ENCODE measurements around the gene AUTS2. TPM values are rescaled to one million over a fixed set of nuclear protein-coding genes. Genes with fewer than 3 reads are reported as not detected.

The AUTS2 gene
- total RNA-seq, 2 experiments from 2014 or later, result 15.2 to 16.3 TPM

- no peaks in the 10 kb centered on the region for H3K4me1 Mint-ChIP-seq (ENCODE audit: low read depth)
- H3K27ac Mint-ChIP-seq, result no peak overlapping the region
- DNase-seq, result no peak
- CTCF ChIA-PET, result no interaction called here
- ATAC-seq, result no peak
- H3K36me3 Mint-ChIP-seq (ENCODE audit: low read depth), result no peaks in the 10 kb centered on the region
- no peak overlapping the region for H3K4me3 Mint-ChIP-seq
- peaks cover 7% of the 10 kb centered on the region for H3K27me3 Mint-ChIP-seq (ENCODE audit: low read depth)
- H3K9me3 Mint-ChIP-seq (ENCODE audit: insufficient read depth), result no peaks in the 10 kb centered on the region
- POLR2A ChIA-PET, result no interaction called here
These were observed 946.9 kb downstream of the AUTS2 start for GRCh38 chr7:70545214-70545613.

- DNase-seq (no peak), ATAC-seq (no peak)
- Mint-ChIP-seq H3K27ac (no peak overlapping the region), H3K4me1 (ENCODE audit: low read depth) (no peaks in the 10 kb centered on the region), H3K4me3 (no peak overlapping the region), H3K36me3 (ENCODE audit: low read depth) (no peaks in the 10 kb centered on the region), H3K27me3 (ENCODE audit: low read depth) (peaks cover 7% of the 10 kb centered on the region), H3K9me3 (ENCODE audit: insufficient read depth) (no peaks in the 10 kb centered on the region)
- ChIA-PET POLR2A (no interaction called here), CTCF (no interaction called here)
These were observed 953.9 kb downstream of the AUTS2 start for GRCh38 chr7:70552141-70552540.

GRCh38 chr7:70553364-70553763 lies 955.1 kb downstream of the AUTS2 start:
- no peaks in the 10 kb centered on the region for H3K9me3 Mint-ChIP-seq (ENCODE audit: insufficient read depth)
- H3K4me3 Mint-ChIP-seq, result no peak overlapping the region
- ChIA-PET POLR2A (no interaction called here), CTCF (no interaction called here)
- no peak overlapping the region for H3K27ac Mint-ChIP-seq
- no peak for ATAC-seq
- H3K36me3 Mint-ChIP-seq (ENCODE audit: low read depth), result no peaks in the 10 kb centered on the region
- no peak for DNase-seq
- H3K4me1 Mint-ChIP-seq (ENCODE audit: low read depth), result no peaks in the 10 kb centered on the region
- peaks cover 4% of the 10 kb centered on the region for H3K27me3 Mint-ChIP-seq (ENCODE audit: low read depth)

- H3K27ac Mint-ChIP-seq, result no peak overlapping the region
- no peak overlapping the region for H3K4me3 Mint-ChIP-seq
- no peaks in the 10 kb centered on the region for H3K36me3 Mint-ChIP-seq (ENCODE audit: low read depth)
- no peak for DNase-seq
- no peaks in the 10 kb centered on the region for H3K4me1 Mint-ChIP-seq (ENCODE audit: low read depth)
- CTCF ChIA-PET, result no interaction called here
- no peak for ATAC-seq
- no peaks in the 10 kb centered on the region for H3K9me3 Mint-ChIP-seq (ENCODE audit: insufficient read depth)
- POLR2A ChIA-PET, result no interaction called here
- no peaks in the 10 kb centered on the region for H3K27me3 Mint-ChIP-seq (ENCODE audit: low read depth)
These were observed 956.4 kb downstream of the AUTS2 start for GRCh38 chr7:70554646-70555045.

- DNase-seq (no peak), ATAC-seq (no peak)
- Mint-ChIP-seq H3K9me3 (ENCODE audit: insufficient read depth) (no peaks in the 10 kb centered on the region), H3K27ac (no peak overlapping the region), H3K36me3 (ENCODE audit: low read depth) (no peaks in the 10 kb centered on the region), H3K4me3 (no peak overlapping the region), H3K4me1 (ENCODE audit: low read depth) (no peaks in the 10 kb centered on the region), H3K27me3 (ENCODE audit: low read depth) (no peaks in the 10 kb centered on the region)
- POLR2A ChIA-PET, result no interaction called here
- CTCF ChIA-PET, result no interaction called here
These were observed 958.5 kb downstream of the AUTS2 start for GRCh38 chr7:70556761-70557160.

- H3K9me3 Mint-ChIP-seq (ENCODE audit: insufficient read depth), result no peaks in the 10 kb centered on the region
- no peaks in the 10 kb centered on the region for H3K4me1 Mint-ChIP-seq (ENCODE audit: low read depth)
- no peaks in the 10 kb centered on the region for H3K27me3 Mint-ChIP-seq (ENCODE audit: low read depth)
- ChIA-PET CTCF (no interaction called here), POLR2A (no interaction called here)
- H3K27ac Mint-ChIP-seq, result no peak overlapping the region
- H3K4me3 Mint-ChIP-seq, result no peak overlapping the region
- DNase-seq, result no peak
- no peak for ATAC-seq
- H3K36me3 Mint-ChIP-seq (ENCODE audit: low read depth), result no peaks in the 10 kb centered on the region
These were observed 959.1 kb downstream of the AUTS2 start for GRCh38 chr7:70557338-70557737.

GRCh38 chr7:70559815-70560214 lies 961.5 kb downstream of the AUTS2 start:
- no peak overlapping the region for H3K4me3 Mint-ChIP-seq
- DNase-seq (no peak), ATAC-seq (no peak)
- H3K9me3 Mint-ChIP-seq (ENCODE audit: insufficient read depth), result no peaks in the 10 kb centered on the region
- ChIA-PET CTCF (no interaction called here), POLR2A (no interaction called here)
- no peaks in the 10 kb centered on the region for H3K27me3 Mint-ChIP-seq (ENCODE audit: low read depth)
- no peaks in the 10 kb centered on the region for H3K4me1 Mint-ChIP-seq (ENCODE audit: low read depth)
- H3K36me3 Mint-ChIP-seq (ENCODE audit: low read depth), result no peaks in the 10 kb centered on the region
- no peak overlapping the region for H3K27ac Mint-ChIP-seq

- Mint-ChIP-seq H3K4me1 (ENCODE audit: low read depth) (no peaks in the 10 kb centered on the region), H3K9me3 (ENCODE audit: insufficient read depth) (no peaks in the 10 kb centered on the region), H3K4me3 (no peak overlapping the region), H3K36me3 (ENCODE audit: low read depth) (no peaks in the 10 kb centered on the region), H3K27ac (no peak overlapping the region), H3K27me3 (ENCODE audit: low read depth) (no peaks in the 10 kb centered on the region)
- ATAC-seq (no peak), DNase-seq (no peak)
- ChIA-PET CTCF (no interaction called here), POLR2A (no interaction called here)
These were observed 965.7 kb downstream of the AUTS2 start for GRCh38 chr7:70563960-70564359.

GRCh38 chr7:70565721-70566370 lies 967.6 kb downstream of the AUTS2 start:
- DNase-seq (no peak), ATAC-seq (no peak)
- H3K27me3 Mint-ChIP-seq (ENCODE audit: low read depth), result peaks cover 5% of the 10 kb centered on the region
- no peaks in the 10 kb centered on the region for H3K36me3 Mint-ChIP-seq (ENCODE audit: low read depth)
- H3K4me1 Mint-ChIP-seq (ENCODE audit: low read depth), result no peaks in the 10 kb centered on the region
- H3K4me3 Mint-ChIP-seq, result no peak overlapping the region
- no peaks in the 10 kb centered on the region for H3K9me3 Mint-ChIP-seq (ENCODE audit: insufficient read depth)
- CTCF ChIA-PET, result no interaction called here
- H3K27ac Mint-ChIP-seq, result no peak overlapping the region
- POLR2A ChIA-PET, result interaction anchor here (0.7 kb wide), 1 partner anchor 266 kb away, joined by 3 read pairs; no protein-coding TSS in a partner anchor

GRCh38 chr7:70566671-70567070 lies 968.4 kb downstream of the AUTS2 start:
- DNase-seq (no peak), ATAC-seq (no peak)
- Mint-ChIP-seq H3K27ac (no peak overlapping the region), H3K4me3 (no peak overlapping the region), H3K9me3 (ENCODE audit: insufficient read depth) (no peaks in the 10 kb centered on the region), H3K27me3 (ENCODE audit: low read depth) (peaks cover 5% of the 10 kb centered on the region), H3K4me1 (ENCODE audit: low read depth) (no peaks in the 10 kb centered on the region), H3K36me3 (ENCODE audit: low read depth) (no peaks in the 10 kb centered on the region)
- POLR2A ChIA-PET, result no interaction called here
- CTCF ChIA-PET, result no interaction called here

GRCh38 chr7:70568674-70569334 lies 970.5 kb downstream of the AUTS2 start:
- Mint-ChIP-seq H3K36me3 (ENCODE audit: low read depth) (no peaks in the 10 kb centered on the region), H3K9me3 (ENCODE audit: insufficient read depth) (no peaks in the 10 kb centered on the region), H3K27ac (no peak overlapping the region), H3K4me1 (ENCODE audit: low read depth) (no peaks in the 10 kb centered on the region), H3K4me3 (no peak overlapping the region), H3K27me3 (ENCODE audit: low read depth) (peaks cover 5% of the 10 kb centered on the region)
- CTCF ChIA-PET, result no interaction called here
- DNase-seq (no peak), ATAC-seq (no peak)
- POLR2A ChIA-PET, result no interaction called here

GRCh38 chr7:70569335-70569819 lies 971.1 kb downstream of the AUTS2 start:
- Mint-ChIP-seq H3K4me3 (no peak overlapping the region), H3K4me1 (ENCODE audit: low read depth) (no peaks in the 10 kb centered on the region), H3K27ac (no peak overlapping the region), H3K9me3 (ENCODE audit: insufficient read depth) (no peaks in the 10 kb centered on the region), H3K27me3 (ENCODE audit: low read depth) (peaks cover 5% of the 10 kb centered on the region), H3K36me3 (ENCODE audit: low read depth) (no peaks in the 10 kb centered on the region)
- DNase-seq, result no peak
- POLR2A ChIA-PET, result no interaction called here
- CTCF ChIA-PET, result no interaction called here
- ATAC-seq, result no peak

- H3K27ac Mint-ChIP-seq, result no peak overlapping the region
- no peaks in the 10 kb centered on the region for H3K9me3 Mint-ChIP-seq (ENCODE audit: insufficient read depth)
- H3K4me1 Mint-ChIP-seq (ENCODE audit: low read depth), result no peaks in the 10 kb centered on the region
- no peak for ATAC-seq
- ChIA-PET CTCF (no interaction called here), POLR2A (no interaction called here)
- no peak for DNase-seq
- H3K36me3 Mint-ChIP-seq (ENCODE audit: low read depth), result no peaks in the 10 kb centered on the region
- peaks cover 5% of the 10 kb centered on the region for H3K27me3 Mint-ChIP-seq (ENCODE audit: low read depth)
- H3K4me3 Mint-ChIP-seq, result no peak overlapping the region
These were observed 971.8 kb downstream of the AUTS2 start for GRCh38 chr7:70570029-70570428.

Data from activated CD8-positive, alpha-beta T cell treated with anti-CD3 and anti-CD28 coated beads, Interleukin-2, amount 10 ng/mL, durations not matched to agents 7 days and 5 days (primary cell).